BLaER1 (cell line): Measurements from ENCODE around the gene NTM.

ENCODE experiments used
- H3K27ac ChIP-seq: shearing (Covaris generic); formaldehyde crosslinking; 2 replicates; pipeline ENCODE4 v1.8.1; 2022
- H3K27me3 ChIP-seq: shearing (Covaris generic); formaldehyde crosslinking; 2 replicates; pipeline ENCODE4 v1.8.1; 2022
- H3K36me3 ChIP-seq: shearing (Covaris generic); formaldehyde crosslinking; 2 replicates; pipeline ENCODE4 v1.8.1; 2022
- H3K4me1 ChIP-seq: shearing (Covaris generic); formaldehyde crosslinking; 2 replicates; pipeline ENCODE4 v1.8.1; 2022
- H3K4me2 ChIP-seq: shearing (Covaris generic); formaldehyde crosslinking; 2 replicates; pipeline ENCODE4 v1.8.1; 2022
- H3K4me3 ChIP-seq: shearing (Covaris generic); formaldehyde crosslinking; 2 replicates; pipeline ENCODE4 v1.8.1; 2022
- H3K9ac ChIP-seq: shearing (Covaris generic); formaldehyde crosslinking; 2 replicates; pipeline ENCODE4 v1.8.1; 2022
- H3K9me3 ChIP-seq: shearing (Covaris generic); formaldehyde crosslinking; 2 replicates; pipeline ENCODE4 v1.8.1; 2022
- H4K20me1 ChIP-seq: shearing (Covaris generic); formaldehyde crosslinking; 2 replicates; pipeline ENCODE4 v1.8.1; 2022
- Cebpa-rat ChIP-seq: shearing (Covaris generic); IDR thresholded peaks from 2 replicates; pipeline ENCODE4 v1.8.1; 2022

NTM gene

DNA sequence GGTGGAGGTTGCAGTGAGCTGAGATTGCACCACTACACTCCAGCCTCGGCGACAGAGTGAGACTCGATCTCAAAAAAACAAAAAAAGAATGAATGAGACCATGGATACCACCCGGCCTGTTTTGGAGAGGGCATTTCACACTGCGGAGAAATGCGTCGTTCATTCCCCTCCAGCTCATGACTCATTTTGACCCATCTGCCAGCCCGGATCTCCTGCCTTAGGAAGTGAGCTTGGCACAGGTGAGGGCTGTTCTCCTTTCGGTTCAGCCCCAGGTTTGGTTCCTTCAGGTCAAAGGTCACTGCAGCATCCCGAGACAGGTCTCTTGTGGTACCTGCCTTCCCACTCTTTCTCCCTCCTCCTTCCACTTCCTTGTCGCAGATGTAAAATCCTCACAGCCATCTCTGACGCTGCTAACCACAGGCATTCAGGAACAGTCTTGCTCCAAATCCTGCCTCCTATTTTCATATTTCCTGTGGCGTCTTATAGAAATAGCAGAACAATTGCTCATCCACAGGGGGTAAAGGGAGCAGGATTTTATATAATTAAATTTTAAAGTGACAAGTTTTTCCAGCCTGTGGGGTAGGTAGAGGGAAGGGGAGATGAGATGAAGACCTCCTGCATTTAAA lies 517.9 kb downstream of the NTM start:
- Histone ChIP-seq H3K27ac (no peak overlapping the region), H4K20me1 (no peaks in the 10 kb centered on the region), H3K27me3 (no peaks in the 10 kb centered on the region), H3K9me3 (no peaks in the 10 kb centered on the region), H3K9ac (no peak overlapping the region), H3K4me1 (peaks cover 27% of the 10 kb centered on the region), H3K36me3 (no peaks in the 10 kb centered on the region), H3K4me2 (no peak overlapping the region; the same call in 1 of the 2 replicates), H3K4me3 (no peak overlapping the region)
- no peak for TF ChIP-seq Cebpa-rat

DNA sequence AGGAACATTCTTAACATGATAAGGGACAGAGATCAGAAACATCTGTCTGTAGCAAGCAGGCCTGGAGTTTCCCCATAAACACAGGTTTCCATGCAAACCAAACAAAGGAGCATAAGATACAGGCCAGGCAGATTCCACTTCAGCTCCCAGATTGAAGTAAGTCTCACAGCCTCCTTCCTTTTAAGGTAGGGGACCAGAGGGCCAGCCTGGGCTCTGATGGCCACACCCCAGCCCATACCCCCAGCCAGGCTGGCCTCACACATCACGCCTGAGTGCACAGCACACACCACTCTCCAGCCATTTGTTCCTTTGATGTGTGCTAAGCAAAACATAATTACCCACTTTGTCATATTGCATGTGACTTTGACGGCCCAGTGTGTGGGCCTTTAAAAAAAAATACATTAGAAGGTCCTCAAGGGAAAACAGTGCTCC lies 518.7 kb downstream of the NTM start:
- Histone ChIP-seq H3K4me3 (no peak overlapping the region), H3K4me1 (peaks cover 27% of the 10 kb centered on the region), H4K20me1 (no peaks in the 10 kb centered on the region), H3K27me3 (no peaks in the 10 kb centered on the region), H3K27ac (no peak overlapping the region), H3K36me3 (no peaks in the 10 kb centered on the region), H3K9ac (no peak overlapping the region), H3K4me2 (peak overlapping the region; percentile 52), H3K9me3 (no peaks in the 10 kb centered on the region)
- TF ChIP-seq Cebpa-rat: no peak

DNA sequence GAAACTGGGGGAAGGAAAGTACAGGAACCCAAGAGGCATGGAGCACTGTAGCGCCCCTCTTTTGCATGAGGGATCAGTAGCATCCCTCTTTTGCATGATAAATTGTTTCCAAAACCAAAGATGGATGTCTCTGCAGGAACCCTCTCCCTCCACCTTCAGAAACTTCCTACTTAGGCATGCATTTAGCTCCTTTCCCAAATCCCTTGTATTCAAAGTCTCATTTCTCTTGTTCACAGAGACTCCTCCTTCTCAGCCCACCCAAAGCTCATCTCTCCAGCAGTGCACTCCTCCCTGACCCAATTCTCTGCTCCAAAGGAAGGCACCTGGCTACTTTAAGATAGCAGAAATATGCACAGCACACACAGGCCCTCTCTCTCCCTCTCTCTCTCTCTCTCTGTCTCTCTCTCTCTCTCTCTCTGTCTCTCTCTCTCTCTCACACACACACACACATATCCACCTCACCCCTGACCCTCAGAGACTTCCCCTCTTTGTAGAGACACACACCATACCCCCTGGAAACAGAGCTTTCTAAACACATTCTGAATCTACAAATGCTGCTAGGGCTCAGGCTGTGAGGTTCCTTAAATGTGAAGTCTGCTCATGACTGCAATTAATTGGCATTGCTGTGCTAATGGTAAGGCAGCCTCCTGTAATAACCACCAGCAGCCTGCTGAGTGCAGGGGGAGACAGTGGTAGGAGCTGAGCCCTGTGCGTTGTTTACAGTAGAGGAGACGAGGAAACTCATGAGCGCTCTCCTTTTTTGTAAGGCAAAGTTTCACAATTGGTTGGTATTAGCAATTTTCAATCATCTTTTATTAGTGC lies 519.6 kb downstream of the NTM start:
- H3K27ac ChIP-seq: no peak overlapping the region
- peak overlapping the region; percentile 52 for H3K4me2 ChIP-seq
- no peaks in the 10 kb centered on the region for H4K20me1 ChIP-seq
- no peaks in the 10 kb centered on the region for H3K36me3 ChIP-seq
- H3K4me1 ChIP-seq: peaks cover 27% of the 10 kb centered on the region
- H3K27me3 ChIP-seq: no peaks in the 10 kb centered on the region
- H3K9me3 ChIP-seq: no peaks in the 10 kb centered on the region
- no peak overlapping the region for H3K4me3 ChIP-seq
- H3K9ac ChIP-seq: no peak overlapping the region
- no peak for TF ChIP-seq Cebpa-rat

DNA sequence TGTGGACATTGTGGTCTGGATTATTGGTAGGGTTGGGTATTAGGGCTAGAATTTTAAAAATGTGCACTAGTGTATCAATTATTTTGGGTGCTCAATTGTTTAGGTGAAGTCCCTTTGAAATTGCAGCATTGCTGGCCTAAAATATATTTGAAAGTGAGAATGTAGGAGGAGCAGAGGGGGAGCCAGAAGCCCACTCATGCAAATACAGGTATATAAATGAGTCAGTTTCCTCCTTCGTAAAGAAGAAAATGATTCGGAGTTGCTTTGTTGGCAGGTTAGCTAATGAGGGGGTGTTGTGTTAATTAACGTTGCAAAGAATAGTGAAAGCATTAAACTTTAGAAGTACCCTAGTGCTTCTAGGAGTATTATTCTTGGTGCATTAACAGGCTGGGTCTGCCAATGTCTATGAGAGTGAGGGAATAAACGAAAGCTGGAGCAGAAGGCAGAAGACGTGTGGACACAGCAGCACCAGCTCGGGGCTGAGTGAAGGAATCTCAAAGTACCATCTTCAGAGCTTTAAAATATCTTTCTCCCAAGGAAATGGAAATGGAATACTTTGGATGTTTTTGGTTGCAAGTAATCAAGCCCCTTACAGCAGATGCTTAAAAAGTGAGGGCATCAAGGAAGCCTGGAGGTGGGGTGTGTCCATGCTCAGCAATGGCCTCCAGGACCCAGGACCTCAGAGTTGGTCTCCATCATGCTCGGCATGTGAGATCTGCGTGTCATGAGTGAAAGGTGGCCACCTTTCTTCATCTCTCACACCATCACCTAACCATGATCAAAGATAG lies 522.9 kb downstream of the NTM start:
- TF ChIP-seq Cebpa-rat: no peak
- no peak overlapping the region for H3K9ac ChIP-seq
- H3K4me2 ChIP-seq: no peak overlapping the region
- peaks cover 23% of the 10 kb centered on the region for H3K4me1 ChIP-seq
- H3K4me3 ChIP-seq: no peak overlapping the region
- no peaks in the 10 kb centered on the region for H3K27me3 ChIP-seq
- no peaks in the 10 kb centered on the region for H4K20me1 ChIP-seq
- H3K36me3 ChIP-seq: no peaks in the 10 kb centered on the region
- H3K9me3 ChIP-seq: no peaks in the 10 kb centered on the region
- no peak overlapping the region for H3K27ac ChIP-seq

DNA sequence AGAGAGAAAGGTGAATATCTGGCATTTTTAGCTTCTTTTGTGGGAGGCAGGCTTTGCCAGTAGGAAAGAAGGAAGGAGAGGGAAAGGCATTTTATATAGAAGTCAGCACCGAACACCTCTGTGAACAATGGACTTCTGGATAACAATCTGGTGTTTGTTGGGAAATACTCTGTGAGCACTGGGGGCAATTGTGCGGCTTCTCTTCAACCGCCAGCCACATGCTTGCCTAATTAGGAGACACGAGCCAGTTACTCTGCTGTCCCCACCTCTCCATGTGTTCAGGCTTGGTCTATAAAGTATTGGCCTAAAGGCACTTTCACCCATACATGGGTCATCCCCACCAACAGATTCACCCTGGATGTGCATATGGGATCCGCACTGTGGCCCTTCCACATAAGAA lies 523.6 kb downstream of the NTM start:
- Histone ChIP-seq H3K4me1 (peaks cover 16% of the 10 kb centered on the region), H3K27me3 (no peaks in the 10 kb centered on the region), H3K9ac (no peak overlapping the region), H3K27ac (no peak overlapping the region), H4K20me1 (no peaks in the 10 kb centered on the region), H3K9me3 (no peaks in the 10 kb centered on the region), H3K4me3 (no peak overlapping the region), H3K36me3 (no peaks in the 10 kb centered on the region), H3K4me2 (no peak overlapping the region)
- TF ChIP-seq Cebpa-rat: no peak

DNA sequence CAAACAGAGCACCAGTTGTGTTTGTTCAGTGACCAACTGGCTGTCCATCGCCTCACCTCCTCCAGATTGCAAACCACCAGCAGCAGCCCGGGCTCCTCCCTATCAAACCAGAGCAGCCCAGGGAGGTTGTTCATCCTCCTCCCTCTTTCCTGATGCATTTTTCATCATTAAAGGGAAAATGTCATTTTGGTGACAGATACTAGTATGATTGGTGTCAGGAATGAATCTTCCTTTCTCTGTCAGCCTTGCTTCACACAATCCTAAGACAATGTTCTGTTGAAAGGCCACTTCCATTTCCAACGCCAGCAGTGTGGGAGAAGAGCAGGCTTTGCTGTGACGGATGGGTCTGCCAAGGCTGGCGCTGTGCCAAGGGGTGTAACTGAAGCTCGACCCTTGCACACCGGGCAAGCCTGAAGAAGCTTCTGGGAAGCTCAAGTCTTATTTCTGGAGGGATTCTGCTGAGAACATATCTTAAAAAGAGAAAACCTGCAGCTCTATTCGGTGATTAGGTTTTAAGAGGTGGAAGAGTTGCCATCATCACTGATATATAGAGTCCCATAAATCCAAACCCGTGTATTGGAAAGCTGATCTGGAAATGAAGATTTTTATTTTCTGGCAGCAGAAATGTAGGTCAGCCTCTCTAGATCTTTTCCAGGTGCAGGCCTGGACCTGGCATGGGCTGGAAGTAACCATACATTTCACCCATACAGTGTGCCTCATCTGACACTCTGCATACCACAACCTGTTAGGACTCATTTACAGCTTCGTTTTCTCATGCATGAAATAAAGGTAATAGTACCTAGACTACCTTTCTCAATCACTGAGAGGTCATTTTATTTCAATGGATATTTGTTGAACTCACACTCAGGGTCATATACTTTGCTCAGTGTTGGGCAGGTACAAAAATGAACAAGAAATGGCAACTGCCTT lies 524.5 kb downstream of the NTM start:
- no peak overlapping the region for H3K27ac ChIP-seq
- H3K36me3 ChIP-seq: no peaks in the 10 kb centered on the region
- no peak overlapping the region for H3K9ac ChIP-seq
- no peak for TF ChIP-seq Cebpa-rat
- H3K4me2 ChIP-seq: no peak overlapping the region
- no peaks in the 10 kb centered on the region for H3K9me3 ChIP-seq
- H3K4me3 ChIP-seq: no peak overlapping the region
- no peaks in the 10 kb centered on the region for H3K27me3 ChIP-seq
- H4K20me1 ChIP-seq: no peaks in the 10 kb centered on the region
- H3K4me1 ChIP-seq: peaks cover 8% of the 10 kb centered on the region

DNA sequence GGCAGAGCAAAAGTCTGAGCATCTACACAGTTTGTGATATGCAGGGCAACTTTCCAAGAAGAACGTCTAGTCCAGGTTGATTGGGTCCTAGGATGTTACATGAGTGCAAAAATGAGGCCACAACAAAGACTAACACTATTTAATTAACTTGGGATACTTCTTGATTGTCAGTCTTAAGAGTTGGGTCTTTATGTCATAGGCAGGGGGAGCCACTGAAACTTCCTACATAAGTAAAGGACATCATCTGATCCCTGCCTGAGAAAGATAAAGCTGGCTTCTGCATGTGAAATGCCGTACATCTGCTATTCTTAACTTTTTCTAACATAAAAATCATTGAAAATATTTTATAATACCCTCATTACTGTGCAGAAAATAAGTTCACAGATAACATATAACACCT lies 525.5 kb downstream of the NTM start:
- TF ChIP-seq Cebpa-rat: no peak
- Histone ChIP-seq H3K9me3 (no peaks in the 10 kb centered on the region), H3K4me2 (no peak overlapping the region), H3K27ac (no peak overlapping the region), H3K9ac (no peak overlapping the region), H3K27me3 (no peaks in the 10 kb centered on the region), H4K20me1 (no peaks in the 10 kb centered on the region), H3K4me3 (no peak overlapping the region), H3K36me3 (no peaks in the 10 kb centered on the region), H3K4me1 (peaks cover 8% of the 10 kb centered on the region; the same call in 1 of the 2 replicates)

DNA sequence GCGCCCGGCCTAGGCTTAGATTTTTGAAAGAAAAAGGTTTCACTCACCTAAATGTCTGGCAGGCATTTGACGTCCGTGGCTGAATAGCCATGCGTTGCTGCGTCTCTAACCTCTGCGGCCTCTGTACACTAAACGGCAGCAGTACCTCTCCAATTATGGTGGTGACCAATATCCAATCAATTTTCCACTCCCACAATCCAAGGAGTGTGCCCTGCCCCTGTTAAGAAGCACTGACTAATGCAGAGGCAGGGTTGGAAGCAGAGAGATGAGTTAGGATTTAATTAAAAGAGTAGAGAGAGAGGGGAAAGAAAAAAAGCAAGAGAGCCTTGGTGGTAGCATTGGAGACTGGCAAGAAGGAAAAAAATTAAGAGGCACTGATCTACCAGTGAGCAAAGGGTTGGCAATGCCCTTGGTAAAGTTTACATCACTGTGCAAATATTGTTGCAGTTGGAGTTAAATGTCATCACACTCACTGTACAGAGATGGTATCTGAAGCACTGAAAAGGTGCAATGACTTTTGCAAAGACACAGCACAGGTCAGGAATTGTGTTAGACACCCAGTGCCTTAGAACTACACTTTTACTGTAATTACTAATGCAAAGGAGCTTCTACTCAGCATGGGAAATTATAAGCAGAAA lies 526.7 kb downstream of the NTM start:
- H3K4me2 ChIP-seq: no peak overlapping the region
- no peak overlapping the region for H3K9ac ChIP-seq
- no peak overlapping the region for H3K27ac ChIP-seq

DNA sequence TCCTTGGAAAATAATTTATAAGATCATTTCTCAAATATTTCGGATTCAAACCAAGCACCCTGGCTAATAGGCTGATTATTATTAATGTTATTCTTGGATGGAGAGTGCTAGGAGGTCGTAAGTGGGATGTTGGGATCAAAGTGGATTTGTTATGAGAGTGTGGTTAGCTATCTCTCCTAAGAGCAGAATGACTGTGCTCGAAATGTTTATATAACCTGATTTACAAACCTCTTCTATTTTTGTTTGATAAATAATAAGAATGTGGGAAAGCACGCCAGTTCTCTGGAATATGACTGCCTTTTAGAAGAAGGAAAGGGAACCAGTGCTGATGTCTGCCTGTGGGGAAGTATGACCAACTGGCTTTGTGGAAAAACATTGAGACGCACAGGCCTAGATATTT lies 527.5 kb downstream of the NTM start:
- no peaks in the 10 kb centered on the region for H3K9me3 ChIP-seq
- no peak overlapping the region for H3K9ac ChIP-seq
- no peak overlapping the region for H3K4me2 ChIP-seq
- H3K27ac ChIP-seq: no peak overlapping the region
- TF ChIP-seq Cebpa-rat: no peak
- H3K4me3 ChIP-seq: no peak overlapping the region
- no peaks in the 10 kb centered on the region for H3K36me3 ChIP-seq
- H3K27me3 ChIP-seq: no peaks in the 10 kb centered on the region
- peaks cover 8% of the 10 kb centered on the region; the same call in 1 of the 2 replicates for H3K4me1 ChIP-seq
- no peaks in the 10 kb centered on the region for H4K20me1 ChIP-seq

More for the DNA sequence above, 526.7 kb downstream of the NTM start:
- TF ChIP-seq Cebpa-rat: no peak
- H3K27me3 ChIP-seq: no peaks in the 10 kb centered on the region
- no peaks in the 10 kb centered on the region for H4K20me1 ChIP-seq
- H3K4me3 ChIP-seq: no peak overlapping the region
- peaks cover 8% of the 10 kb centered on the region; the same call in 1 of the 2 replicates for H3K4me1 ChIP-seq
- no peaks in the 10 kb centered on the region for H3K9me3 ChIP-seq
- no peaks in the 10 kb centered on the region for H3K36me3 ChIP-seq
